ENCODE data around the gene STX17.
A peak's percentile ranks its signal among the peaks of the same experiment; 100 is the strongest.
"Not testable (repeated sequence)": the region's sequence is repeated elsewhere in the genome, so short reads cannot be mapped to it uniquely, and the experiment has no call there.

Gene STX17
- 38.4 to 77.8 (median 73.7) reads per million in 3 experiments for total RNA-seq

DNA sequence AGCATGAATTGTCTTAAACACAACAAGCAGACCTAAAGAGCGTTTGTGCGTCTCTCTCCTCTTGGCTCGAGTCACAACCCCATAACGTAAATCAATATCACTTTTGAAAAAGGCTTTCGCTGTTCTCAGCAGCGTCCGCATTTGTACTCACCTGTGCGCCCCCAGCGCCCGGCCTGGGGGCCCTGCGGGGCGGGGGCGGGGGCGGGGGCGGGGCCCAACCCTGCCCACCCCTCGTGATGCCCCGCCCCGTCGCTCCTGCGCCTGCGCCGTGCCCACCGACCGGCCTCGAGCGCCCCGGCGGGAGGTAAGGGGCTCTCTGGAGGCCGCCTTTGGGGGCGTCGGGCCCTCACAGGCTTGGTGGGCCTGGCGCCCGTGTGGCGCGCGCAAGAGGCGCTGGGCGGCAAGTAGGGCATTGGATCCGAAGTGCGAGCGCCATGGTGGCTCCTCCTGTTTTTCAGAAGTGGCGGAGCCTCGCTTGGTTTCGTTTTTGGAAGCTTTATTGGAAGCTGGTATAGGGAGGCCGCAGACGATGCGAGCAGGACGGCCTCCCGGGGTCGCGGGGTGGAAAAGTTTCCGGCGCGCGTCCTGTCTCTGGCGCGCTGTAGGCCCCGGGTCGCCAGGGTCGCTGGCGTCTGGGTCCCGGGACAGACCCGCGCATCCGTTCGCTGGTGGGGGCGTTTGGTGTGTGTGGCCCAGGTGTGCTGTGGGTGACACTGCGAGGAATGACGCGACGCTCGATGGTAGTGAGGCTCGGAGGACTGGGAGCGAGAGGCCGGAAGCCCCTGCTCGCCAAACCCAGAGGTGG lies at the start of gene STX17:
STX17 (plus strand) TSS at position 252 of the 805 bp plus-strand sequence. CDS start 8,586 bp downstream, outside the sequence.
- DNase-seq: peak; percentile 86

DNA sequence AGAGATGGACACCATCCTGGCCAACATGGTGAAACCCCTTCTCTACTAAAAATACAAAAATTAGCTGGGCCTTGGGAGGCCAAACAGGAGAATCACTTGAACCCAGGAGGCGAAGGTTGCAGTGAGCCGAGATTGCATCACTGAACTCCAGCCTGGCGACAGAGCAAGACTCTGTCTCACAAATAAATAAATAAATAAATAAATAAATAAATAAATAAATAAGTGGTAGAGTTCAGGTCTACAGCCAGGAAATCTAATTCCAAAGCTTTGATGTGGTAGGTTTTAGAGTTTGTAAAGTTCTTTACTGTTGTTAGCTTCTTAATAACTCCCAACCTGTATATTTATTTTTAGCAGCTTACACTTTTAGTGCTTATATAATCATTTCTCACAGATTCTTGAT lies 48.9 kb upstream of the STX17 start:
- DNase-seq: not testable (repeated sequence)

DNA sequence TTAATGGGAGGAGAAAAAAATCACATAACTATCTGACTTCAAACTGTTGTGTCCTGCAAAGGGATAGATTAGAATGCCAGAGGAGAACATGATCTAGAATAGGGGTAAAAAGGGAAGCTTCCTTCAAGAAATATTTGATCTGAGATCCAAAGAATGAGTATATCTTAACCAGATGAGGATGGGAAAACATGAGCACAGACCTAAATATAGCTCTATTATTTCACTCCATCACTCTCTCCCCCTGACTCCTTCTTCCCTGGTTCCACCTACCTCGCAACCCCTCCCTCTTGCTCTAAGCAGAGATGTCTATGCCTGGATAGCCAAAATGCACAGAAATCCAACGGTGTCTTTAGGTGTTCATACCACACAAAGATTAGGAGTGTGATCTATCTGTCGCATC lies 48.4 kb upstream of the STX17 start:
- DNase-seq: no peak

DNA sequence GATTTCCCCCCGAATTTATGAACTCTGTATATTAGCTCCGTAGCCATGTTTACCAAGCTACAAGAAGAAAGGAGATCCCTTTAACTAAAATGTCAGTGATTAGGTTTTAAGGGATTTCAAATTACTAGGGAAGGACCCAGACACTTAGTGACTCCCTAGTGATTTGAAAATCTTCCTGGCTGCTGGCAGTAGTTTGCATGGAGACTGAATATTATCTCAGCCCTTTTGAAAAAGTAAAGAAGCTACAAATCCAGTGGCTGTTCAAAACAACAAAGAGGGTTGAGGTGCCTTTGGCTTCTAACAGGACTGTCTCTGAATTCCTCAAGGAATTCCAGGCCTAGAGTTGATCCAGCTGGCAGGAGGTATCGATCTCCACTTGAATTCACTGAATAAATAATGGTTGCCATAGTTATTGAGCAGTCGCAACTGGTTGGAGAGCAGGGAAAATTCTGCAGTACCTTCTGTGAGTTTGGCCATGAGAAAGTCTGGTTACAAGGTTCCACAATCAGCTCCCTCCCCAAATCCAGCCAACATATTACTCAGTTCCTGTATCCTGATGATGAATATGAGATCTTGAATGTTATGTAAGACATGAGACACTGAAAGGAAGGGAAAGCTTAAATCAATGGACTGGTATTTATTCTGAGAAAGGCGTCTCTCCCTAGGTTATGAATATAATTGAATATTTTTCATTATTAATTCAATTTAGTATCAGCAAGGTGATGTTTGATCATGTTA lies 47.0 kb upstream of the STX17 start:
- no peak for DNase-seq

DNA sequence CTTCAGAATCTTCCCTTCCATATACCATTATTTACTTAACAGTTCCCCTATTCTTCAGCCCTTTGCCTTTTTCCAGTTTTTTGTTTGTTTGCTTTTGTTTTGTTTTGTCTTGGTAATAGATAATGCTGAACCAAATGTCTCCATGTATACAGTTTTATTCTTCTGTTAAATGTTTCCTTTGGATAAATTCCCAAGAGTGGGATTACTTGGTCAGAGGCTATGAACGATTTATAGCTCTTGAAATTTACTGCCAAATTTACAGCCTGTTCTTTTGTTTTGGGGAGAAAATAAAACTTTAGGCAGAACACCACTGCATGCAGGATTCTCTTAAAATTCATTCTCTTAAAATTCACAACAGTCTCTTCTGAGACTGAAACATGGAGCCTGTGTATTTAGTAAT lies 46.2 kb upstream of the STX17 start:
- no peak for DNase-seq

DNA sequence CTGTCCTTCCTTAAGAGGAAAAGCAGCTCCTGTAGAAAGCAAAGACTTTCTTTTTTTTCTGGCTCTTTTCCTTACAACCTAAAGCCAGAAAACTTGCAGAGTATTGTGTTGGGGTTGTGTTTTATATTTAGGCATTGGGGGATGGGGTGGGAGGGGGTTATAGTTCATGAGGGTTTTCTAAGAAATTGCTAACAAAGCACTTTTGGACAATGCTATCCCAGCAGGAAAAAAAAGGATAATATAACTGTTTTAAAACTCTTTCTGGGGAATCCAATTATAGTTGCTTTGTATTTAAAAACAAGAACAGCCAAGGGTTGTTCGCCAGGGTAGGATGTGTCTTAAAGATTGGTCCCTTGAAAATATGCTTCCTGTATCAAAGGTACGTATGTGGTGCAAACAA lies 42.5 kb upstream of the STX17 start:
- no peak for DNase-seq

DNA sequence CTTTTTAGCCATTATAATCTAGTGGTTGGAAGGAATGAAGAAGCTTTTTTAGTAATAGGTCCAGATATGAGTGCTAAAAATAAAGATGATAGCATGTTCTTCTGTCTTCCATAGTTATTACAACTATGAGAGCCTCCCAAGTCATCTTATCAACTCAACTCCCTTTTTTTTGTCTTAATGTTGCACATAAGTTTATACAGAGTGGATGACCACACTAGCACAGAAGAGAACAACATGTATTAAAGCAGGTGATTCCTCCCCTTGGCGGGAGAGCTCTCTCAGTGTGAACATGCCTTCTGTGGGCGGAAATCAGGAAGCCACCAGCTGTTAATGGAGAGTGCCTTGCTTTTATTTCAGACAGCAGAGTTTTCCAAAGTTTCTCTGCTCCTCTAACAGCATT lies 40.1 kb upstream of the STX17 start:
- DNase-seq: no peak

DNA sequence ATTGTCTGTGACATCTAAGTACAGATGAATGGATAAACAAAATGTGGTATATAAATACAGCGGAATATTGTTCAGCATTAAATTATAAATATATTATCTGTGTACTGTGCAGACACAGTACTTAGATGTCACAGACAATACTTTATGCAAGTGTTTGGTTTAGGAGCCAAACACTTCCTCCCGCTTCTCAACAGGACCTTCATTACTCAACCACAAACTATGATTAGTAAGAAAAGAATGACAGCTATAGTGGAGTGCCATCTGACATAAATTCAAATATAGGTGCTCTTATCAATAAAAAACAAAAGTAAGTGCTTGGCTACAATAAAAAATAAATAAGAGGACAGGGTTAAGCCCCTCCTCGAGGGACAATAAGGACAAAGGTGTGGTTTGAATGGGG lies 38.9 kb upstream of the STX17 start:
- no peak for DNase-seq

DNA sequence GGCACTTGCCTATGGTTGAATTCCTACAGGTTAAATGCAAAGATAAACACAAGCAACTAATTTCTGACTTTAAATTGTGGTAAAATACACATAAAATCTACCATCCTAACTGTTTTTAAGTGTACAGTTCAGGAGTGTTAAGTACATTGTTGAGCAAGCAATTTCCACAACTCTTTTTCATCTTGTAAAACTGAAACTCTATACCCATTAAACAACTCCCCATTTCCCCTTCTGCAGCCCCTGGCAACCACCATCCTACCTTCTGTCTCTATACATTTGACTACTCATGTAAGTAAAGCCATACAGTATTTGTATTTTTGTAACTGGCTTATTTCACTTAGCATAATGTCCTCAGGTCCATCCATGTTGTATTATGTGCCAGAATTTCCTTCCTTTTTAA lies 38.5 kb upstream of the STX17 start:
- no peak for DNase-seq

DNA sequence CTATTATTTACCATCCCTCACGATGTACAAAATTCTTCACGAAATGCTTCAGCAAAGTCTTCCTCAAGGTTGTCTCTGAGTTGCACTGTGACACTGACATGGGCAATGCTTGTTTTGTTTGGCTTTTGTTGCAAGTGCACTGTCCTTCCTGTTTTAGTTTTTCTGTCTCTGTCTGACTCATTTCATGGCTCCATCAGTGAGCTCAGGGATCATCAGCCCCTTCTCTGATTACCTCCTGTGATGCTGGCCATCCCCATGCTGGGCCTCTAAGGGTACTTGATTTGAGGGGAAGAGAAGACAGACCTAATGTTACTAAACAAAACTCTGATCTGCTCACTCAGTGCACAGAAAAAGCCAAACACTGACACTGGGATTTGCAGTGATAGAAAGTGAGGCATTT lies 37.6 kb upstream of the STX17 start:
- no peak for DNase-seq

DNA sequence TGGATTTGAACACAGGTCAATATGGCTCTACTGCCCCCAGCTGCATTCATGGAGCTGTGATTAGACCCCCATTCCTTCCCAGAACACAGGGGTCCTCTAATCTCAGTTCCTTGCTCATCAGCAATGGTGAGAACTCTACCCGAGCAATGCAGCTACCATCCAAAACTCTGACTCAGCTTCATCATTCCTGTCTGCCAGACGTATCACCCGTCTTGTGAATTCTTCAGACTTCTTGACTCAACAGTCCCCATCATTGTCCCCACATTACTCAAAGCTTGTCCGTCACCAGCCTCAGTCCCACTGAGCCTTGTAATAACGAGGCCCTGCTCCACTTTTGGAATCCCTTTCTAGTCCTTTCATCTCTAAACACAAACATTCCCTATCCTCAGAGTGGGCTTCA lies 36.3 kb upstream of the STX17 start:
- no peak for DNase-seq

DNA sequence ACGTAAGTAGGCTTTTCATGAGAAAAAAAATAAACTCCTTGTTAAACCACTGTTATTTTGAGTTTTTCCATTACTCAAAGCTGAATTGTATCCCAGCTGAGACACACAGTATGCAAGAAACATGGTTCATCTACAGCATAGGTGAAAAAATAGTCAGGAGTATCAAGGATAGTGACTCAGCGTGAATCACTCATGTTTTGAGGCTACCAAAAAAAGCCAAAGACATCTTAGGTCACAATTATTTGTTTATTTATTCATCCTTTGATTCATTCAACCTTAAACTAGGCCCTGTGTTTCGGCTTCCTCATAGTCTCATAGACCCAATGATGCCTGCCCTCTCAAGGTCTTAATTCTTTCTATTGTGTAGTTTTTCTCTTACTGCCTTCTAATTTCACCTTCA lies 32.9 kb upstream of the STX17 start:
- no peak for DNase-seq

DNA sequence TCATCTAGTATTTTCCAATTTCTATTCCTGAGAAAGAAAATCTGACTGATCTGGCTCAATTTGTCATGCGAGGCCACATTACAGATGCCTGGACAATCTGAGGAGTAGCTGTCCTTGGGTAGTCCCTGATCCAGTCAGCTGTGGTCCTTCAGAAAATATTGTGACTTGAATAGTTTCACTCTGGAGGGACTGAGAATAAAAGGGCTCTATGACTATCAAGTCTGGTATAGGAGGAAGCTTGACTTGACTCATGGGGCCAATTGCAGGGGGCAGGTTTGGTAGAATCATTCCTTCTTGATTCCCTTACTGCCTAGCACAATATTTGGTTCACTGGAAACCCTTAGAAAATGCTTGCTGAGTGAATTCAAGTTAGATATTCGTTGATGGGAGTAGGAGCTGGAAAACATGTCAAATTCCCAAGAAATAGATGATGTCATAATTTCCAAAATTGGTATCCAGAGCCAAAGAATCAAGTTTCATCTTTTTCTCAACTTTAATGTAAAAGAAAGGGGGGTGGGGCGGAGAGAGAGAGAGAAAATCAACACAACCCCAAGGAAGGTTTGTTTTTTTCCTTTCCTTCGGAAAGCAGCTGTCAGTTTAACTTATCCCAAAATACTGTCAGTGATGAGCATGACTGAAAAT lies 32.4 kb upstream of the STX17 start:
- DNase-seq: no peak

DNA sequence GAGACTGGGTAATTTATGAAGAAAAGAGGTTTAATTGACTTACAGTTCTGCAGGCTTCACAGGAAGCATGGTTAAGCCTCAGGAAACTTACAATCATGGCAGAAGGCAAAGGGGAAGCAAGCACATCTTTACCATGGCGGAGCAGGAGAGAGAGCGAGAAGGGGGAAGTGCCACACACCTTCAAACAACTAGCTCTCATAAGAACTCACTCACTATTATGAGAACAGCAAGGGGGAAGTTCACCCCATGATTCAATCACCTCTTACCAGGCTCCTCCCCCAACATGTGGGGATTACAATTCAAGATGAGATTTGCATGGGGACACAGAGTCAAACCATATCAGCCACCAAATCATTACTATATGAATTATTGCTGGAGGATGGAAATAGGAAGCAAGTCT lies 30.3 kb upstream of the STX17 start:
- no peak for DNase-seq

DNA sequence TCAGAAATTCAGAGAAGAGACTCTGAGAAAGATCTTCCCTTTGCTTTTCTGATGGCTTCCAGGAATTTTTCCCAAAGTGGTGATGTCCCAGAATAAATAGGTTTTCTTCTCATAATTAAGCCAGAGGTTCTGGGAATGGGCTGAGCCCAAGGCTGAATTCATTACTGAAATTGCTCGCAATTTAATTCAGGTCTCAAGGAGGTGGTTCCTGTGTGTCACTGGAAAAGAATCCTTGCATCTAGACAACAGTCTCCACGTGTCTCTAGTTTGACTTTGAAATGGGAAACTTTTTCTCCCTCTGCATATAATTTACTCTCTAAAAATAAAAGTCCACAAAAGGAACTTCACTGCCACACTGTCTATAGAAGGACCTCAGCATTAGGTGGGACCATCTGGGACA lies 27.8 kb upstream of the STX17 start:
- no peak for DNase-seq

DNA sequence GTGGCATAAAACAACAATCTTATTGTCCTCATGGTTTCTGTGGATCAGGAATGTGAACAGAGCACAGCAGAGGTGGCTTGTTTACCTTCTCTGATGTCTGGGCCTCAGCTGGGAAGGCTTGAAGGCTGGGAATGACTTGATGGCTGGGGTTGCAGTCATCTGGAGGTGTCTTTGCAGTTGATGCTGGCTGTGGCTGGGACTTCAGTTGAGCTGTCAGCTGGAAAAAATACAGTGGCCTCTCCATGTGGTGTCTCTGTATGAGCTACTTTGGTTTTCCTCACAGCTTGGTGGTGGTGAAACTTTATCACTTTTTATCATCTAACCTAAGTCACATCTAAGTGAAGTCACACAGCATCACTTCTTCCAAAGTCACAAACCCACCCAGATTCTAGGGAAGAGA lies 24.7 kb upstream of the STX17 start:
- DNase-seq: no peak

DNA sequence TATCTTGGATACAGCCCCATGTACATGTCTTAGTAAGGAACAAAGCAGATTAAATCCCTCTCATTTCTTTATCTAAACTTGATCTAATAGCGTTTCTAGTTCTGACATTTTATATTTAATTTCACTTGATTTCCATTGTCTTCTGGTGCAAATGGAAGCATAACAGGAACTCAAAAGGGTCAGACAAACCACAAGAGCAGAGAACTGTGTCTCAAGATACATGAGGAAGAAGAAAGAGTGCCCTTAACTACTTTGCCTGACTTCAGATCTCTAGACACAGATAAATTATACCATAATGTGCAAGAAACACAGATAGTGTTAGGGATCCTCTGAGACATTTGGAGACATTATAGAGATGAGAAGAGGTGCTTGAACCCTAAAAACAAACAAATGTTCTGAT lies 20.7 kb upstream of the STX17 start:
- DNase-seq: no peak

DNA sequence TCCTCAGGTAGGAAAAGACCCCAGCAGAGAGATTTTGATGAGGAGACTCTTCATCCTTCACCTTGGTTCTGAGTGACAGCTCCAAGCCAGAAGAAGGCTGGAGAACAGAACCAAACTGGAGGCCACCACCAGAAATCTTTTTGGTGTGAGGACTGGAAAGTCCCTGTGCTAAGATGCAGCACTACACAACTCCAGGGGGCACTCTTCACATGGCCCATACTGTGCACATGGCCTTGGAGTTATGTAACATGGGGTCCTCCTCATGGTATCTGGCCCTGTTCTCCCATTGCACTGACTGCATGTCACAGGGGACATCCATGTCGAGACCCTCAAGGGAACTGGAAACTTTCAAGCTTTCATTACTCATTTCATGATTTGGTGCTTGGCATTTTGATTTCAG lies 17.3 kb upstream of the STX17 start:
- no peak for DNase-seq

DNA sequence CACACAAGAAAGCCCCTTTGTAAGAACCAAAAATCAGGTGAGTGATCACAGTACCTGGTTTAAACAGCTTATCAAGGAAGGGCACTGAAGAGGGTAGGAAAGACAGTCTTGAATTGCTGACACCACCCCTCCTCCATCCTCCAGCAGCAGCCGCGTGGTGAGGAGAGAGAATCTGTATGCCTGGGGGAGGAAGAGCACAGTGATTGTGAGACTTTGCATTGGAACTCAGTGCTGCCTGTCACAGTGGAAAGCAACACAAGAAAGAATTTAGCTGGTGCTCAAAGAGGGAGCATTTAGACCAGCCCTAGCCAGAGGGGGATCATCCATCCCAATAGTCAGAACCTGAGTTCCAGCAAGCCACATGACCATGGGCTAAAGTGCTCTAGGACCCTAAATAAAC lies 11.6 kb upstream of the STX17 start:
- no peak for DNase-seq

DNA sequence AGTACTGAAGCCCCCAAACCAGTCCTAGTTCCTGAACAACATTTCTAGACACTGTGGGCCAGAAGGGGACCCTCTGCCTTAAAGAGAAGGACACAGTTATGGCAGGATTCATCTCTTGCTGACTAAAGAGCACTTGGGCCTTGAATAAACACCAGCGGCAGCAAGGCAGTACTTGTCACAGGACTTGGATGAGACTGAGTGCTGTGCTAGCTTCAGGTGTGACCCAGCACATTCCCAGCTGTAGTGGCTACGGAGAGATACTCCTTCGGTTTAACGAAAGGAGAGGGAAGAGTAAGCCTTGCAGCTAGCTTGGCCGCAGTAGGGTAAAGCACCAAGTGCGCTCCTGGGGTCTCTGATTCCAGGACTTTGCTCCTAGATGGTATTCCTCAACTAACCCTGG lies 10.9 kb upstream of the STX17 start:
- DNase-seq: no peak

DNA sequence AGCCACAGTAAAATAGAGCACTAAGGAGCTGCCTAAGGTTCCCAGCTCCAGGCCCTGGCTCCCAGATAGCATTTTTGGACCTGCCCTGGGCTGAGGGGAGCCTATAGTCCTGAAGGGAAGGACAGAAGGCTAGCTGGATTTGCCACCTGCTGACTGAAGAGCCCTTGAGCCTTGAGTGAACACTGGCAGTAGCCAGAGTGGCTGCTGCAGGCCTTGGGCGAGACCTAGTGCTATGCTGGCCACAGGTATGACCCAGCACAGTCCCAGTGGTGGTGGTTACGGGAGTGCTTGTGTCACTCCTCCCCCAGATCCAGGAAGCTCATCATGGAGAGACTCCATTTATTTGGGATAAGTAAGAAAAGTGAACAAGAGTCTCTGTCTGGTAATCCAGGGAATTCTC lies 10.3 kb upstream of the STX17 start:
- DNase-seq: no peak

DNA sequence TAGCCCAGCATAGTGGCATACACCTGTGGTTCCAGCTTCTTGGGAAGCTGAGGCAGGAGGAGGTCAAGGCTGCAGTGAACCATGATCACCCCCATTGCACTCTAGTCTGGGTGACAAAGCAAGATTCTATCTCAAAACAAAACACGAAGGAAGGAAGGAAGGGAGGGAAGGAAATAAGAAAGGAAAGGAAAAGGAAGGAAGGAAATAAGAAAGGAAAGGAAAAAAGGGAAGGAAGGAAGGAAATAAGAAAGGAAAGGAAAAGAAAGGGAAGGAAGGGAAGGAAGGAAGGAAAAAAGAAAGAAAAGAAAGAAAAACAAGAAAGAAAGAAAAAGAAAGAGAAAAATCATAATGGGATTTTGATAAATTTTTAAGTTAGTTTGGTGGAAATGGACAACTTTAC lies 3.1 kb upstream of the STX17 start:
- no peak for DNase-seq

DNA sequence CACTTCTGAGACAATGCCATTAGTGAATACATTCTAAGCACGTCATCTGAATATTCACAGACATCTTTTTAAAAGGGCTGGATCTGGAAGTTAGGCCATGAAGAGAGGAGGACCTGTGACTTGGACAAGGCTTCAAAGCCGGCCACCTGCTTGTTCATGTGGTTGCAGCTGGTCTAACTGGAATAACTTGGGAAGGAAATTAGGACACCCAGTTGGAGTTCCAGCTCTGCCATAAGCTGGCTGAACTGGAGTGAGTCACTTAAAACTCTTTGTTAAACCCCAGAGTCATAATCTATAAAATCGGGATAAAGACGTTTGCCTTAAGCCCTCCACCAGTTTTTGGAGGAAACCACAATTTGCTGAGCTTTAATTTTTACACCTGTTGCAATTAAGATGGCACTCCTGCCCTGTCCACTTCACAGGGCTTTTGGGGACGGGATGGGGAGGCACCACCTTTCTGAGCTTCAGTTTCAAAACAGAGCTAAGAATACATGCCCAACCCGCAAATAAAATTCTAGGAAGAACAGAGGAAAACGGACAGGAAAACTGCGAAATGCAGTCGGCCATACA lies 536 bp upstream of the STX17 start:
- DNase-seq: no peak

DNA sequence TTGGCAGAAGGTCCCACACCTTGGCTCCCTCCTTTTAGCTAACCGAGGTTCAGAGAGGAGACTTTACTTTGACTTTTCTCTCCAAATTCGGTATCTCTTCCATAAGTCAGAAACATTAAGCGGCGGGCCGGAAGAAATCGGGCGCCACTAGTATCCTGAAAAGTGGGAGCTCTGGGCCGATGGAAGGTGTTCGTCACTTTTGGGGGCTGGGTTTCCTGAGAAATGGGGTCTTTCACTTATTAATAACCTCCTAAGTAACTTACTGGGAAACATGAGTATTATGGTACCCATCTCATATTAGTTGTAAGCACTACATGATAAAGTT lies 716 bp downstream of the STX17 start:
- no peak for DNase-seq
